ENCODE measurements around the gene MYO10.

The MYO10 gene

GRCh38 chr5:16853518-16853917 is 82.6 kb downstream of the MYO10 start:
- H3K4me3 ChIP-seq (replicated peaks; ENCODE audit: low read depth, low read length), result no peak overlapping the region
- no peak for TF ChIP-seq CTCF (IDR thresholded peaks at IDR 0.05; ENCODE audit: low read depth, low read length, missing control alignments)
- DNase-seq (ENCODE audit: extremely low read depth, low read depth), result no peak

GRCh38 chr5:16852251-16853005 is 83.7 kb downstream of the MYO10 start:
- no peak for TF ChIP-seq CTCF (IDR thresholded peaks at IDR 0.05; ENCODE audit: low read depth, low read length, missing control alignments)
- no peak for DNase-seq (ENCODE audit: extremely low read depth, low read depth)
- H3K4me3 ChIP-seq (replicated peaks; ENCODE audit: low read depth, low read length), result no peak overlapping the region

GRCh38 chr5:16849775-16850174 is 86.3 kb downstream of the MYO10 start:
- H3K4me3 ChIP-seq (replicated peaks; ENCODE audit: low read depth, low read length), result no peak overlapping the region
- TF ChIP-seq CTCF (IDR thresholded peaks at IDR 0.05; ENCODE audit: low read depth, low read length, missing control alignments), result no peak
- no peak for DNase-seq (ENCODE audit: extremely low read depth, low read depth)

- DNase-seq (ENCODE audit: extremely low read depth, low read depth), result no peak
Observed at GRCh38 chr5:16849181-16849580, 86.9 kb downstream of the MYO10 start.

GRCh38 chr5:16844952-16845351 is 91.1 kb downstream of the MYO10 start:
- no peak for DNase-seq (ENCODE audit: extremely low read depth, low read depth)
- no peak for TF ChIP-seq CTCF (IDR thresholded peaks at IDR 0.05; ENCODE audit: low read depth, low read length, missing control alignments)
- no peak overlapping the region for H3K4me3 ChIP-seq (replicated peaks; ENCODE audit: low read depth, low read length)

More at GRCh38 chr5:16849181-16849580, 86.9 kb downstream of the MYO10 start:
- no peak for TF ChIP-seq CTCF (IDR thresholded peaks at IDR 0.05; ENCODE audit: low read depth, low read length, missing control alignments)
- H3K4me3 ChIP-seq (replicated peaks; ENCODE audit: low read depth, low read length), result no peak overlapping the region

- no peak for TF ChIP-seq CTCF (IDR thresholded peaks at IDR 0.05; ENCODE audit: low read depth, low read length, missing control alignments)
- H3K4me3 ChIP-seq (replicated peaks; ENCODE audit: low read depth, low read length), result no peak overlapping the region
- no peak for DNase-seq (ENCODE audit: extremely low read depth, low read depth)
Observed at GRCh38 chr5:16842896-16843295, 93.2 kb downstream of the MYO10 start.

- no peak for DNase-seq (ENCODE audit: extremely low read depth, low read depth)
- no peak for TF ChIP-seq CTCF (IDR thresholded peaks at IDR 0.05; ENCODE audit: low read depth, low read length, missing control alignments)
Observed at GRCh38 chr5:16841416-16841815, 94.7 kb downstream of the MYO10 start.

More at GRCh38 chr5:16841416-16841815, 94.7 kb downstream of the MYO10 start:
- no peak overlapping the region for H3K4me3 ChIP-seq (replicated peaks; ENCODE audit: low read depth, low read length)
